ENCODE data around the gene RNF150. TPM values are rescaled to one million over a fixed set of nuclear protein-coding genes. Genes with fewer than 3 reads are reported as not detected.
"Not testable (repeated sequence)": the region's sequence is repeated elsewhere in the genome, so short reads cannot be mapped to it uniquely, and the experiment has no call there.

The RNF150 gene
- polyA plus RNA-seq, 3 donors from 2014 or later, result not detected

GRCh38 chr4:141079393-141079930, 53.8 kb downstream of the RNF150 start:
- Mint-ChIP-seq H3K27ac (no peak overlapping the region), H3K9me3 (peaks cover 0 to 6% (median 0%) of the 10 kb centered on the region in 6 donors), H3K27me3 (ENCODE audit: low read depth in 3 of 3) (no peaks in the 10 kb centered on the region), H3K4me3 (no peak overlapping the region), H3K36me3 (no peaks in the 10 kb centered on the region), H3K4me1 (no peaks in the 10 kb centered on the region)
- DNase-seq, result no peak

- Mint-ChIP-seq H3K36me3 (no peaks in the 10 kb centered on the region), H3K9me3 (peaks cover 0 to 6% (median 0%) of the 10 kb centered on the region in 6 donors), H3K27me3 (ENCODE audit: low read depth in 3 of 3) (no peaks in the 10 kb centered on the region), H3K4me3 (no peak overlapping the region), H3K4me1 (no peaks in the 10 kb centered on the region), H3K27ac (no peak overlapping the region)
- no peak for DNase-seq
These were observed 54.4 kb downstream of the RNF150 start for GRCh38 chr4:141078871-141079270.

- Mint-ChIP-seq H3K4me1 (no peaks in the 10 kb centered on the region), H3K27ac (no peak overlapping the region), H3K36me3 (no peaks in the 10 kb centered on the region), H3K4me3 (no peak overlapping the region), H3K27me3 (ENCODE audit: low read depth in 3 of 3) (peaks cover 0 to 2% (median 2%) of the 10 kb centered on the region in 3 donors), H3K9me3 (peaks cover 0 to 5% (median 2%) of the 10 kb centered on the region in 6 donors)
- DNase-seq, result no peak
These were observed 55.6 kb downstream of the RNF150 start for GRCh38 chr4:141077611-141078225.

GRCh38 chr4:141075553-141075952, 57.7 kb downstream of the RNF150 start:
- Mint-ChIP-seq H3K9me3 (peaks cover 0 to 5% (median 2%) of the 10 kb centered on the region in 6 donors), H3K27me3 (ENCODE audit: low read depth in 3 of 3) (peaks cover 0 to 2% (median 2%) of the 10 kb centered on the region in 3 donors), H3K36me3 (no peaks in the 10 kb centered on the region), H3K4me3 (no peak overlapping the region), H3K27ac (no peak overlapping the region), H3K4me1 (no peaks in the 10 kb centered on the region)
- DNase-seq, result no peak

GRCh38 chr4:141074098-141074878, 59.0 kb downstream of the RNF150 start:
- no peak for DNase-seq
- peaks cover 0 to 5% (median 2%) of the 10 kb centered on the region in 6 donors for H3K9me3 Mint-ChIP-seq
- no peaks in the 10 kb centered on the region for H3K36me3 Mint-ChIP-seq
- no peak overlapping the region for H3K4me3 Mint-ChIP-seq
- H3K27me3 Mint-ChIP-seq (ENCODE audit: low read depth in 3 of 3), result peaks cover 0 to 2% (median 2%) of the 10 kb centered on the region in 3 donors
- H3K4me1 Mint-ChIP-seq, result no peaks in the 10 kb centered on the region
- no peak overlapping the region for H3K27ac Mint-ChIP-seq

- H3K4me3 Mint-ChIP-seq, result no peak overlapping the region
- DNase-seq, result no peak
- H3K36me3 Mint-ChIP-seq, result no peaks in the 10 kb centered on the region
- H3K4me1 Mint-ChIP-seq, result no peaks in the 10 kb centered on the region
- no peaks in the 10 kb centered on the region for H3K27me3 Mint-ChIP-seq (ENCODE audit: low read depth in 3 of 3)
- H3K27ac Mint-ChIP-seq, result no peak overlapping the region
- peaks cover 0 to 3% (median 0%) of the 10 kb centered on the region in 6 donors for H3K9me3 Mint-ChIP-seq
These were observed 66.6 kb downstream of the RNF150 start for GRCh38 chr4:141066690-141067089.

- H3K4me1 Mint-ChIP-seq, result no peaks in the 10 kb centered on the region
- DNase-seq, result no peak
- H3K9me3 Mint-ChIP-seq, result peaks cover 0 to 3% (median 0%) of the 10 kb centered on the region in 6 donors
- H3K36me3 Mint-ChIP-seq, result no peaks in the 10 kb centered on the region
- no peak overlapping the region for H3K4me3 Mint-ChIP-seq
- no peak overlapping the region for H3K27ac Mint-ChIP-seq
- no peaks in the 10 kb centered on the region for H3K27me3 Mint-ChIP-seq (ENCODE audit: low read depth in 3 of 3)
These were observed 67.4 kb downstream of the RNF150 start for GRCh38 chr4:141065872-141066271.

GRCh38 chr4:141062651-141063050, 70.6 kb downstream of the RNF150 start:
- H3K36me3 Mint-ChIP-seq, result no peaks in the 10 kb centered on the region
- no peaks in the 10 kb centered on the region for H3K4me1 Mint-ChIP-seq
- H3K27me3 Mint-ChIP-seq (ENCODE audit: low read depth in 3 of 3), result no peaks in the 10 kb centered on the region
- no peak for DNase-seq
- H3K4me3 Mint-ChIP-seq, result no peak overlapping the region
- peaks cover 0 to 2% (median under 1%) of the 10 kb centered on the region in 6 donors for H3K9me3 Mint-ChIP-seq
- H3K27ac Mint-ChIP-seq, result no peak overlapping the region

GRCh38 chr4:141058591-141059512, 74.4 kb downstream of the RNF150 start:
- DNase-seq, result no peak
- H3K36me3 Mint-ChIP-seq, result peaks cover 0 to 4% (median 0%) of the 10 kb centered on the region in 3 donors
- H3K4me3 Mint-ChIP-seq, result no peak overlapping the region
- peaks cover 0 to 4% (median under 1%) of the 10 kb centered on the region in 6 donors for H3K9me3 Mint-ChIP-seq
- H3K4me1 Mint-ChIP-seq, result no peaks in the 10 kb centered on the region
- no peaks in the 10 kb centered on the region for H3K27me3 Mint-ChIP-seq (ENCODE audit: low read depth in 3 of 3)
- H3K27ac Mint-ChIP-seq, result no peak overlapping the region

GRCh38 chr4:141057582-141057981, 75.7 kb downstream of the RNF150 start:
- DNase-seq, result no peak
- Mint-ChIP-seq H3K27me3 (ENCODE audit: low read depth in 3 of 3) (peaks cover 0 to 2% (median 0%) of the 10 kb centered on the region in 3 donors), H3K27ac (no peak overlapping the region), H3K4me3 (no peak overlapping the region), H3K4me1 (no peaks in the 10 kb centered on the region), H3K9me3 (peaks cover 0 to 10% (median 2%) of the 10 kb centered on the region in 6 donors), H3K36me3 (peaks cover 0 to 4% (median 0%) of the 10 kb centered on the region in 3 donors)

- Mint-ChIP-seq H3K4me1 (no peaks in the 10 kb centered on the region), H3K9me3 (peaks cover 0 to 15% (median 7%) of the 10 kb centered on the region in 6 donors), H3K27ac (no peak overlapping the region), H3K4me3 (no peak overlapping the region), H3K36me3 (peaks cover 0 to 4% (median 0%) of the 10 kb centered on the region in 3 donors), H3K27me3 (ENCODE audit: low read depth in 3 of 3) (peaks cover 0 to 2% (median 0%) of the 10 kb centered on the region in 3 donors)
- DNase-seq, result no peak
These were observed 76.8 kb downstream of the RNF150 start for GRCh38 chr4:141056473-141056872.

- Mint-ChIP-seq H3K36me3 (peaks cover 0 to 4% (median 0%) of the 10 kb centered on the region in 3 donors), H3K27me3 (ENCODE audit: low read depth in 3 of 3) (peaks cover 0 to 2% (median 0%) of the 10 kb centered on the region in 3 donors), H3K9me3 (peaks cover 0 to 18% (median 8%) of the 10 kb centered on the region in 6 donors), H3K27ac (no peak overlapping the region), H3K4me1 (no peaks in the 10 kb centered on the region), H3K4me3 (no peak overlapping the region)
- DNase-seq, result no peak
These were observed 78.8 kb downstream of the RNF150 start for GRCh38 chr4:141054446-141054845.

- not testable (repeated sequence) for H3K4me3 Mint-ChIP-seq; H3K36me3 Mint-ChIP-seq; H3K27me3 Mint-ChIP-seq (ENCODE audit: low read depth in 3 of 3)
These were observed 82.3 kb downstream of the RNF150 start for GRCh38 chr4:141050999-141051398.

More at GRCh38 chr4:141050999-141051398, 82.3 kb downstream of the RNF150 start:
- H3K27ac Mint-ChIP-seq, DNase-seq, H3K4me1 Mint-ChIP-seq: not testable (repeated sequence)
- H3K9me3 Mint-ChIP-seq, result peaks cover 0 to 28% (median 9%) of the 10 kb centered on the region in 6 donors

Data from immature natural killer cell (primary cell).